GM10248 (cell line): ENCODE data around the gene OPRD1.
"Not testable (repeated sequence)": the region's sequence is repeated elsewhere in the genome, so short reads cannot be mapped to it uniquely, and the experiment has no call there.

Experiments
- CTCF ChIA-PET: fragments of 300-600 bp; sonication (Branson Sonifier 250); formaldehyde crosslinking; extraction: SDS; loops from one replicate; lab custom pipeline; 2021; ENCODE audit warnings: antibody characterized with exemption; lab: Yijun Ruan, JAX
- POLR2A ChIA-PET: fragments of 350-650 bp; sonication (Branson Sonifier 250); formaldehyde crosslinking; extraction: SDS; loops from one replicate; lab custom pipeline; 2020; ENCODE audit warnings: antibody characterized with exemption; lab: Yijun Ruan, JAX
- DNase-seq: peaks from one replicate; pipeline ENCODE4 v3.0.0; 2012; ENCODE audit errors: extremely low spot score
- CTCF ChIP-seq: IDR thresholded peaks from 2 replicates; pipeline ENCODE4 v1.5.1; 2012; ENCODE audit warnings: mild to moderate bottlenecking, low read depth; ENCODE audit errors: extremely low read depth, missing control alignments, control extremely low read depth

The OPRD1 gene

GRCh38 chr1:28817133-28817532 lies 5.2 kb downstream of the OPRD1 start:
- TF ChIP-seq CTCF: no peak
- POLR2A ChIA-PET: no interaction called here
- DNase-seq: no peak
- CTCF ChIA-PET: interaction anchor here (1.5 kb wide), 1 partner anchor 10 kb away, joined by 3 read pairs; no protein-coding TSS in a partner anchor

GRCh38 chr1:28819020-28819419 lies 7.0 kb downstream of the OPRD1 start:
- POLR2A ChIA-PET: no interaction called here
- DNase-seq: no peak
- CTCF ChIA-PET: no interaction called here
- no peak for TF ChIP-seq CTCF

GRCh38 chr1:28822799-28823198 lies 10.8 kb downstream of the OPRD1 start:
- CTCF ChIA-PET: no interaction called here
- TF ChIP-seq CTCF: no peak
- POLR2A ChIA-PET: no interaction called here
- no peak for DNase-seq

- CTCF ChIA-PET, DNase-seq, POLR2A ChIA-PET: not testable (repeated sequence)
Measured at GRCh38 chr1:28824061-28824460, 12.1 kb downstream of the OPRD1 start.

GRCh38 chr1:28828227-28828858 lies 16.4 kb downstream of the OPRD1 start:
- CTCF ChIA-PET: interaction anchor here (2.1 kb wide), 1 partner anchor 49 kb away, joined by 8 read pairs; no protein-coding TSS in a partner anchor
- DNase-seq, POLR2A ChIA-PET: not testable (repeated sequence)

GRCh38 chr1:28830814-28831213 lies 18.8 kb downstream of the OPRD1 start:
- DNase-seq: no peak
- TF ChIP-seq CTCF: no peak
- CTCF ChIA-PET: interaction anchor here (1.3 kb wide), 1 partner anchor 51 kb away, joined by 3 read pairs; no protein-coding TSS in a partner anchor
- POLR2A ChIA-PET: no interaction called here

- DNase-seq: no peak
- CTCF ChIA-PET: interaction anchor here (1.4 to 2.8 kb wide), 2 partner anchors 30 to 45 kb away, joined by 4 to 9 read pairs; no protein-coding TSS in a partner anchor
- no peak for TF ChIP-seq CTCF
- POLR2A ChIA-PET: no interaction called here
Measured at GRCh38 chr1:28832966-28833365, 21.0 kb downstream of the OPRD1 start.
